ENCODE measurements around the gene GPC6. TPM values are rescaled to one million over a fixed set of nuclear protein-coding genes. Genes with fewer than 3 reads are reported as not detected.
A peak's percentile ranks its signal among the peaks of the same experiment; 100 is the strongest.

Gene GPC6
- polyA plus RNA-seq, 1 of the 3 experiments (the other 2 are of a cell fraction): 6.7 TPM

DNA sequence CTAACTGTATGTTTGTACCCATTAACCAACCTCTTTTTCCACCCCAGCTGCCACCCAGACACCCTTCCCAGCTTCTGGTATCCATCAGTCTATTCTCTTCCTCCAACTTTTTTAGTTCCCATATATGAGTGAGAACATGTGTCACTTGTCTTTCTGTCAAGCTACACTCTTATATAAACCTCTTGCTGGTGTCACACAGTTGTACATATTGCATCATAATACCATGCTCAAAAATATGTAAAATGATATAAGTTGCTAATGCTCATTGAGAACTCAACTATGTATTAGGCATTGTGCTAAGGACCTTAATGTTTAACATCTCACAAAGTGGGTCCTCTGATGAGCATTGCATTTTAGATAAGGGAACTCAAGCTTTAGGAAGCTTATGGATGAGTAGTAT lies 395.4 kb downstream of the GPC6 start:
- DNase-seq: no peak

DNA sequence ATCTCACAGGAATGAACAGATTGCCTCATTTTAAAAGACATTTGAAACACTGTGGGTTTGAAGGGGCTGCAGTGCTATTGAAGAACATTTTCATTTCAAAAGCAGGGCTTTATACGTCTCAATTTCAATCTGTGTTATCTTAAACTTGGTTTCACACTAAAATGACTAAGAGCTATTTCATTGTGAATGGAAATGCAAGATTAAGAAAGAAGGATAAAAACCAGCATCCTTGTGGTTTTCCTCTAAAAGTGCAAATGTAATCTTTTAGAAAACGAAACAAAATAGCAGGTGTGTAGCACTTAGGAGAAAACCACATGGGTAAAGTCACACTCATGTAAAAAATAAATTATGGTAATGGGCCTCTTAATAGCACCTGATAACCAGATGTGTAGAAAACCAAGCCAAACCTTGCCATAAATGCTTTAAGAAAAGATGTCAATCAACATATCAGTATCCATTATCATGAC lies 397.7 kb downstream of the GPC6 start:
- H3K9me3 ChIP-seq: no peaks in the 10 kb centered on the region
- no peak overlapping the region for H3K4me2 ChIP-seq
- no peaks in the 10 kb centered on the region for H4K20me1 ChIP-seq (ENCODE audit: insufficient read depth)
- no peaks in the 10 kb centered on the region for H3K9me2 ChIP-seq
- H3K36me3 ChIP-seq (replicated peaks in 1 of 2; ENCODE audit: control insufficient read depth in 1 of 2, insufficient read depth in 2 of 2, low read length in 1 of 2): no peaks in the 10 kb centered on the region
- peaks cover 4% of the 10 kb centered on the region for H3F3A ChIP-seq (replicated peaks; ENCODE audit: insufficient read depth)
- H2AFZ ChIP-seq (ENCODE audit: low read depth): no peak overlapping the region
- no peaks in the 10 kb centered on the region for H3K79me2 ChIP-seq (ENCODE audit: insufficient read depth)
- H3K27me3 ChIP-seq (ENCODE audit: insufficient read depth): no peaks in the 10 kb centered on the region
- ChIA-PET POLR2A (no interaction called here), CTCF (interaction anchor here (0.9 kb wide), 1 partner anchor 33 kb away, joined by 3 read pairs; no protein-coding TSS in a partner anchor)
- no peak for DNase-seq
- no peak overlapping the region for H3K9ac ChIP-seq
- 67% methylated on average over 2 of the region's 2 CpGs for WGBS (ENCODE audit: low lambda C conversion rate)
- H3K4me1 ChIP-seq (ENCODE audit: control insufficient read depth in 1 of 2, insufficient read depth in 2 of 2, low read depth in 1 of 2, low read length in 1 of 2): peaks cover 0 to 21% of the 10 kb centered on the region in 2 experiments; a peak in 2 of 4 replicates
- no peak overlapping the region for H3K4me3 ChIP-seq (ENCODE audit: low read depth in 2 of 2, low read length in 1 of 2)
- peak overlapping the region in 1 of 2 experiments; percentile 12; a peak in 2 of 4 replicates for H3K27ac ChIP-seq (ENCODE audit: low read depth in 2 of 2, low read length in 1 of 2)
- TF ChIP-seq NFIC (IDR thresholded peaks at IDR 0.05; ENCODE audit: borderline replicate concordance) (no peak), RAD21 (IDR thresholded peaks at IDR 0.05; ENCODE audit: low read length) (no peak), POLR2AphosphoS5 (IDR thresholded peaks at IDR 0.05; ENCODE audit: low read depth, low read length) (no peak), SIN3A (IDR thresholded peaks at IDR 0.05; ENCODE audit: borderline replicate concordance, low read depth, low read length) (no peak), MXI1 (IDR thresholded peaks at IDR 0.05; ENCODE audit: low read depth, low read length) (no peak), TCF12 (IDR thresholded peaks at IDR 0.05) (0 out of 2 replicates have a peak, but pooled peaks have one; percentile 8), EZH2phosphoT487 (IDR thresholded peaks at IDR 0.05; ENCODE audit: borderline replicate concordance, low read depth) (no peak), TAF1 (IDR thresholded peaks at IDR 0.05; ENCODE audit: borderline replicate concordance, low read depth, low read length) (no peak), CTCF (IDR thresholded peaks at IDR 0.05) (no peak), GATA2 (CRISPR knock-in tag; IDR thresholded peaks at IDR 0.05) (no peak), FOXM1 (IDR thresholded peaks at IDR 0.05; ENCODE audit: low read depth) (no peak)

More for the DNA sequence above, 395.4 kb downstream of the GPC6 start:
- Histone ChIP-seq H3K4me3 (ENCODE audit: low read depth in 2 of 2, low read length in 1 of 2) (no peak overlapping the region), H3K4me2 (no peak overlapping the region), H3K4me1 (ENCODE audit: control insufficient read depth in 1 of 2, insufficient read depth in 2 of 2, low read depth in 1 of 2, low read length in 1 of 2) (peaks cover 0 to 16% of the 10 kb centered on the region in 2 experiments; a peak in 2 of 4 replicates), H3F3A (replicated peaks; ENCODE audit: insufficient read depth) (no peaks in the 10 kb centered on the region), H3K27me3 (ENCODE audit: insufficient read depth) (no peaks in the 10 kb centered on the region), H3K9ac (no peak overlapping the region), H3K27ac (ENCODE audit: low read depth in 2 of 2, low read length in 1 of 2) (no peak overlapping the region; a peak in 1 of 4 replicates), H4K20me1 (ENCODE audit: insufficient read depth) (no peaks in the 10 kb centered on the region), H3K9me3 (no peaks in the 10 kb centered on the region), H3K36me3 (replicated peaks in 1 of 2; ENCODE audit: control insufficient read depth in 1 of 2, insufficient read depth in 2 of 2, low read length in 1 of 2) (no peaks in the 10 kb centered on the region), H2AFZ (ENCODE audit: low read depth) (no peak overlapping the region), H3K79me2 (ENCODE audit: insufficient read depth) (no peaks in the 10 kb centered on the region), H3K9me2 (no peaks in the 10 kb centered on the region)
- ChIA-PET POLR2A (no interaction called here), CTCF (no interaction called here)
- TF ChIP-seq EP300 (IDR thresholded peaks at IDR 0.05; ENCODE audit: borderline replicate concordance in 1 of 2, low read depth in 1 of 2, low read length in 1 of 2) (no peak), CHD2 (IDR thresholded peaks at IDR 0.05; ENCODE audit: low read length, partially characterized antibody) (no peak), RAD21 (IDR thresholded peaks at IDR 0.05; ENCODE audit: low read length) (no peak), GATA2 (CRISPR knock-in tag; IDR thresholded peaks at IDR 0.05) (no peak), ELF1 (IDR thresholded peaks at IDR 0.05) (no peak), PBX3 (IDR thresholded peaks at IDR 0.05) (no peak), POLR2AphosphoS5 (IDR thresholded peaks at IDR 0.05; ENCODE audit: low read depth, low read length) (no peak), RCOR1 (IDR thresholded peaks at IDR 0.05; ENCODE audit: low read length) (no peak), USF1 (IDR thresholded peaks at IDR 0.05; ENCODE audit: borderline replicate concordance, low read depth) (no peak)
- TF ChIP-seq, protein P1, sequence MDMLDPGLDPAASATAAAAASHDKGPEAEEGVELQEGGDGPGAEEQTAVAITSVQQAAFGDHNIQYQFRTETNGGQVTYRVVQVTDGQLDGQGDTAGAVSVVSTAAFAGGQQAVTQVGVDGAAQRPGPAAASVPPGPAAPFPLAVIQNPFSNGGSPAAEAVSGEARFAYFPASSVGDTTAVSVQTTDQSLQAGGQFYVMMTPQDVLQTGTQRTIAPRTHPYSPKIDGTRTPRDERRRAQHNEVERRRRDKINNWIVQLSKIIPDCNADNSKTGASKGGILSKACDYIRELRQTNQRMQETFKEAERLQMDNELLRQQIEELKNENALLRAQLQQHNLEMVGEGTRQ (IDR thresholded peaks at IDR 0.05; ENCODE audit: borderline replicate concordance, low read depth, low read length): no peak
- TF ChIP-seq, protein P2, sequence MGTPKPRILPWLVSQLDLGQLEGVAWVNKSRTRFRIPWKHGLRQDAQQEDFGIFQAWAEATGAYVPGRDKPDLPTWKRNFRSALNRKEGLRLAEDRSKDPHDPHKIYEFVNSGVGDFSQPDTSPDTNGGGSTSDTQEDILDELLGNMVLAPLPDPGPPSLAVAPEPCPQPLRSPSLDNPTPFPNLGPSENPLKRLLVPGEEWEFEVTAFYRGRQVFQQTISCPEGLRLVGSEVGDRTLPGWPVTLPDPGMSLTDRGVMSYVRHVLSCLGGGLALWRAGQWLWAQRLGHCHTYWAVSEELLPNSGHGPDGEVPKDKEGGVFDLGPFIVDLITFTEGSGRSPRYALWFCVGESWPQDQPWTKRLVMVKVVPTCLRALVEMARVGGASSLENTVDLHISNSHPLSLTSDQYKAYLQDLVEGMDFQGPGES (IDR thresholded peaks at IDR 0.05; ENCODE audit: low read depth, low read length): no peak
